ENCODE data around the gene ZBTB43. TPM values are rescaled to one million over a fixed set of nuclear protein-coding genes. Genes with fewer than 3 reads are reported as not detected.

ZBTB43 gene
- total and polyA plus RNA-seq, 2 experiments from 2014 or later = 9.7 to 11.8 TPM

DNA sequence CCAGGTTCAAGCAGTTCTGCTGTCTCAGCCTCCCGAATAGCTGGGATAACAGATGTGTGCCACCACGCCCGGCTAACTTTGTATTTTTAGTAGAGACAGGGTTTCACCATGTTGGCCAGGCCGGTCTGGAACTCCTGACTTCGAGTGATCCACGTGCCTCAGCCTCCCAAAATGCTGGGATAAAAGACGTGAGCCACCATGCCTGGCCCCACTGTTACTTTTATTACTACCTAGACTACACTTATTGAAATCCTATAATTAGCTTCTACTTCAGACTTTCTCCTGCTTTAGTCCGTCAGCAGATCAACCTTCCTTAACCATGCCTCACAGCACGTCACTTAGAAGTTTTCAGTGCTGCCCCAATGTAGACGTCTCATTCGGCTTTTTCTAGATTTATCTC, 8.2 kb downstream of the ZBTB43 start:
- Histone ChIP-seq H2AFZ (no peak overlapping the region), H3K9me2 (ENCODE audit: insufficient read depth) (no peaks in the 10 kb centered on the region), H3K36me3 (ENCODE audit: insufficient read depth) (peaks cover 10% of the 10 kb centered on the region; the same call in 1 of the 2 replicates), H3F3A (replicated peaks; ENCODE audit: low read depth) (no peaks in the 10 kb centered on the region), H3K27ac (ENCODE audit: low read depth) (no peak overlapping the region), H3K4me3 (no peak overlapping the region), H4K20me1 (replicated peaks; ENCODE audit: insufficient read depth) (peaks cover 6% of the 10 kb centered on the region), H3K4me2 (no peak overlapping the region), H3K79me2 (replicated peaks; ENCODE audit: insufficient read depth) (peaks cover 83% of the 10 kb centered on the region), H3K27me3 (ENCODE audit: insufficient read depth) (no peaks in the 10 kb centered on the region), H3K4me1 (ENCODE audit: insufficient read depth) (no peaks in the 10 kb centered on the region)
- TF ChIP-seq ZNF331 (CRISPR knock-in tag; IDR thresholded peaks at IDR 0.05; ENCODE audit: low read depth) (no peak), POLR2AphosphoS5 (IDR thresholded peaks at IDR 0.05; ENCODE audit: low read depth) (no peak), REST (IDR thresholded peaks at IDR 0.05; ENCODE audit: unreplicated experiment) (no peak), STAT1 (IDR thresholded peaks at IDR 0.05; ENCODE audit: unreplicated experiment) (no peak), EZH2 (IDR thresholded peaks at IDR 0.05; ENCODE audit: low read depth, unreplicated experiment) (no peak), JUNB (IDR thresholded peaks at IDR 0.05; ENCODE audit: unreplicated experiment) (no peak), CREB1 (CRISPR knock-in tag; IDR thresholded peaks at IDR 0.05; ENCODE audit: low read depth) (no peak), NANOG (IDR thresholded peaks at IDR 0.05; ENCODE audit: borderline replicate concordance) (no peak), ETS1 (IDR thresholded peaks at IDR 0.05) (no peak), ZNF114 (CRISPR knock-in tag; IDR thresholded peaks at IDR 0.05) (no peak), EZH2phosphoT487 (IDR thresholded peaks at IDR 0.05; ENCODE audit: unreplicated experiment) (no peak)
- TF ChIP-seq, protein P1, sequence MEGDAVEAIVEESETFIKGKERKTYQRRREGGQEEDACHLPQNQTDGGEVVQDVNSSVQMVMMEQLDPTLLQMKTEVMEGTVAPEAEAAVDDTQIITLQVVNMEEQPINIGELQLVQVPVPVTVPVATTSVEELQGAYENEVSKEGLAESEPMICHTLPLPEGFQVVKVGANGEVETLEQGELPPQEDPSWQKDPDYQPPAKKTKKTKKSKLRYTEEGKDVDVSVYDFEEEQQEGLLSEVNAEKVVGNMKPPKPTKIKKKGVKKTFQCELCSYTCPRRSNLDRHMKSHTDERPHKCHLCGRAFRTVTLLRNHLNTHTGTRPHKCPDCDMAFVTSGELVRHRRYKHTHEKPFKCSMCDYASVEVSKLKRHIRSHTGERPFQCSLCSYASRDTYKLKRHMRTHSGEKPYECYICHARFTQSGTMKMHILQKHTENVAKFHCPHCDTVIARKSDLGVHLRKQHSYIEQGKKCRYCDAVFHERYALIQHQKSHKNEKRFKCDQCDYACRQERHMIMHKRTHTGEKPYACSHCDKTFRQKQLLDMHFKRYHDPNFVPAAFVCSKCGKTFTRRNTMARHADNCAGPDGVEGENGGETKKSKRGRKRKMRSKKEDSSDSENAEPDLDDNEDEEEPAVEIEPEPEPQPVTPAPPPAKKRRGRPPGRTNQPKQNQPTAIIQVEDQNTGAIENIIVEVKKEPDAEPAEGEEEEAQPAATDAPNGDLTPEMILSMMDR (conservative IDR thresholded peaks at IDR 0.05; ENCODE audit: low read depth in 2 of 2) = no peak
- TF ChIP-seq, protein P2, sequence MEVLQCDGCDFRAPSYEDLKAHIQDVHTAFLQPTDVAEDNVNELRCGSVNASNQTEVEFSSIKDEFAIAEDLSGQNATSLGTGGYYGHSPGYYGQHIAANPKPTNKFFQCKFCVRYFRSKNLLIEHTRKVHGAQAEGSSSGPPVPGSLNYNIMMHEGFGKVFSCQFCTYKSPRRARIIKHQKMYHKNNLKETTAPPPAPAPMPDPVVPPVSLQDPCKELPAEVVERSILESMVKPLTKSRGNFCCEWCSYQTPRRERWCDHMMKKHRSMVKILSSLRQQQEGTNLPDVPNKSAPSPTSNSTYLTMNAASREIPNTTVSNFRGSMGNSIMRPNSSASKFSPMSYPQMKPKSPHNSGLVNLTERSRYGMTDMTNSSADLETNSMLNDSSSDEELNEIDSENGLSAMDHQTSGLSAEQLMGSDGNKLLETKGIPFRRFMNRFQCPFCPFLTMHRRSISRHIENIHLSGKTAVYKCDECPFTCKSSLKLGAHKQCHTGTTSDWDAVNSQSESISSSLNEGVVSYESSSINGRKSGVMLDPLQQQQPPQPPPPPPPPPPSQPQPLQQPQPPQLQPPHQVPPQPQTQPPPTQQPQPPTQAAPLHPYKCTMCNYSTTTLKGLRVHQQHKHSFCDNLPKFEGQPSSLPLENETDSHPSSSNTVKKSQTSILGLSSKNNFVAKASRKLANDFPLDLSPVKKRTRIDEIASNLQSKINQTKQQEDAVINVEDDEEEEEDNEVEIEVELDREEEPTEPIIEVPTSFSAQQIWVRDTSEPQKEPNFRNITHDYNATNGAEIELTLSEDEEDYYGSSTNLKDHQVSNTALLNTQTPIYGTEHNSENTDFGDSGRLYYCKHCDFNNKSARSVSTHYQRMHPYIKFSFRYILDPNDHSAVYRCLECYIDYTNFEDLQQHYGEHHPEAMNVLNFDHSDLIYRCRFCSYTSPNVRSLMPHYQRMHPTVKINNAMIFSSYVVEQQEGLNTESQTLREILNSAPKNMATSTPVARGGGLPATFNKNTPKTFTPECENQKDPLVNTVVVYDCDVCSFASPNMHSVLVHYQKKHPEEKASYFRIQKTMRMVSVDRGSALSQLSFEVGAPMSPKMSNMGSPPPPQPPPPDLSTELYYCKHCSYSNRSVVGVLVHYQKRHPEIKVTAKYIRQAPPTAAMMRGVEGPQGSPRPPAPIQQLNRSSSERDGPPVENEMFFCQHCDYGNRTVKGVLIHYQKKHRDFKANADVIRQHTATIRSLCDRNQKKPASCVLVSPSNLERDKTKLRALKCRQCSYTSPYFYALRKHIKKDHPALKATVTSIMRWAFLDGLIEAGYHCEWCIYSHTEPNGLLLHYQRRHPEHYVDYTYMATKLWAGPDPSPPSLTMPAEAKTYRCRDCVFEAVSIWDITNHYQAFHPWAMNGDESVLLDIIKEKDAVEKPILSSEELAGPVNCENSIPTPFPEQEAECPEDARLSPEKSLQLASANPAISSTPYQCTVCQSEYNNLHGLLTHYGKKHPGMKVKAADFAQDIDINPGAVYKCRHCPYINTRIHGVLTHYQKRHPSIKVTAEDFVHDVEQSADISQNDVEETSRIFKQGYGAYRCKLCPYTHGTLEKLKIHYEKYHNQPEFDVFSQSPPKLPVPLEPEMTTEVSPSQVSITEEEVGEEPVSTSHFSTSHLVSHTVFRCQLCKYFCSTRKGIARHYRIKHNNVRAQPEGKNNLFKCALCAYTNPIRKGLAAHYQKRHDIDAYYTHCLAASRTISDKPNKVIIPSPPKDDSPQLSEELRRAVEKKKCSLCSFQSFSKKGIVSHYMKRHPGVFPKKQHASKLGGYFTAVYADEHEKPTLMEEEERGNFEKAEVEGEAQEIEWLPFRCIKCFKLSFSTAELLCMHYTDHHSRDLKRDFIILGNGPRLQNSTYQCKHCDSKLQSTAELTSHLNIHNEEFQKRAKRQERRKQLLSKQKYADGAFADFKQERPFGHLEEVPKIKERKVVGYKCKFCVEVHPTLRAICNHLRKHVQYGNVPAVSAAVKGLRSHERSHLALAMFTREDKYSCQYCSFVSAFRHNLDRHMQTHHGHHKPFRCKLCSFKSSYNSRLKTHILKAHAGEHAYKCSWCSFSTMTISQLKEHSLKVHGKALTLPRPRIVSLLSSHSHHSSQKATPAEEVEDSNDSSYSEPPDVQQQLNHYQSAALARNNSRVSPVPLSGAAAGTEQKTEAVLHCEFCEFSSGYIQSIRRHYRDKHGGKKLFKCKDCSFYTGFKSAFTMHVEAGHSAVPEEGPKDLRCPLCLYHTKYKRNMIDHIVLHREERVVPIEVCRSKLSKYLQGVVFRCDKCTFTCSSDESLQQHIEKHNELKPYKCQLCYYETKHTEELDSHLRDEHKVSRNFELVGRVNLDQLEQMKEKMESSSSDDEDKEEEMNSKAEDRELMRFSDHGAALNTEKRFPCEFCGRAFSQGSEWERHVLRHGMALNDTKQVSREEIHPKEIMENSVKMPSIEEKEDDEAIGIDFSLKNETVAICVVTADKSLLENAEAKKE (CRISPR knock-in tag; IDR thresholded peaks at IDR 0.05) = no peak
- DNase-seq (ENCODE audit: low spot score) = no peak
- no peak overlapping the region for H3K27ac Mint-ChIP-seq
- no peak overlapping the region for H3K4me3 Mint-ChIP-seq
- H3K4me1 Mint-ChIP-seq = no peaks in the 10 kb centered on the region
- H3K27me3 Mint-ChIP-seq (ENCODE audit: insufficient read depth, low read depth, poor library complexity) = peaks cover 9% of the 10 kb centered on the region
- ATAC-seq = no peak
- peaks cover 57% of the 10 kb centered on the region for H3K36me3 Mint-ChIP-seq (ENCODE audit: low read depth)
- peaks cover 12% of the 10 kb centered on the region for H3K9me3 Mint-ChIP-seq

Data from GM23338 (cell line).